Loucy (cell line): ENCODE data around the gene TMEM208.

Experiments used
- H2AFZ ChIP-seq: fragments of 200-600 bp; sonication (generic); 2 replicates; pipeline ENCODE4 v1.6.0; 2016; ENCODE audit warnings: antibody characterized with exemption, mild to moderate bottlenecking, low read length, moderate library complexity
- H3F3A ChIP-seq: fragments of 200-600 bp; 2 replicates; pipeline ENCODE4 v1.6.0; 2016; ENCODE audit warnings: antibody characterized with exemption, low read depth, mild to moderate bottlenecking
- H3K27me3 ChIP-seq: fragments of 200-600 bp; sonication (generic); 2 replicates; pipeline ENCODE4 v1.6.1; 2014; ENCODE audit warnings: low read length, mild to moderate bottlenecking; ENCODE audit not compliant: insufficient read depth, poor library complexity, severe bottlenecking
- H3K36me3 ChIP-seq: fragments of 200-600 bp; sonication (generic); 2 replicates; pipeline ENCODE4 v1.6.1; 2016; ENCODE audit warnings: low read length; ENCODE audit not compliant: insufficient read depth
- H3K4me1 ChIP-seq: fragments of 200-600 bp; sonication (generic); 2 replicates; pipeline ENCODE4 v1.5.1; 2014; ENCODE audit warnings: low read length, mild to moderate bottlenecking; ENCODE audit not compliant: insufficient read depth, poor library complexity, severe bottlenecking
- H3K4me2 ChIP-seq: fragments of 200-600 bp; sonication (generic); 2 replicates; pipeline ENCODE4 v1.6.0; 2014; ENCODE audit warnings: antibody characterized with exemption, low read length, low read depth, mild to moderate bottlenecking; ENCODE audit not compliant: poor library complexity, severe bottlenecking
- H3K4me3 ChIP-seq: fragments of 200-600 bp; sonication (generic); 2 replicates; pipeline ENCODE4 v1.5.1; 2014; ENCODE audit warnings: low read length, mild to moderate bottlenecking, mixed read lengths; ENCODE audit not compliant: poor library complexity, severe bottlenecking
- H3K79me2 ChIP-seq: fragments of 200-600 bp; sonication (generic); 2 replicates; pipeline ENCODE4 v1.6.1; 2014; ENCODE audit warnings: low read length; ENCODE audit not compliant: insufficient read depth
- H3K9ac ChIP-seq: fragments of 200-600 bp; sonication (generic); 2 replicates; pipeline ENCODE4 v1.6.0; 2014; ENCODE audit warnings: mild to moderate bottlenecking, low read depth, low read length, moderate library complexity; ENCODE audit not compliant: poor library complexity, severe bottlenecking
- H3K9me2 ChIP-seq: fragments of 200-600 bp; sonication (generic); replicated peaks from 2 replicates; pipeline ENCODE4 v1.6.1; 2016; ENCODE audit warnings: low read depth, low read length, mixed read lengths
- H3K9me3 ChIP-seq: fragments of 200-600 bp; sonication (generic); 2 replicates; pipeline ENCODE4 v1.6.1; 2014; ENCODE audit warnings: mild to moderate bottlenecking, antibody characterized with exemption, low read length, low read depth; ENCODE audit not compliant: insufficient read depth
- H4K20me1 ChIP-seq: fragments of 200-600 bp; sonication (generic); 2 replicates; pipeline ENCODE4 v1.6.0; 2014; ENCODE audit warnings: antibody characterized with exemption, low read length, mild to moderate bottlenecking; ENCODE audit not compliant: insufficient read depth, poor library complexity, severe bottlenecking
- CTCF ChIP-seq: fragments of 200-600 bp; sonication (generic); conservative IDR thresholded peaks from 2 replicates; pipeline ENCODE4 v1.5.1; 2014; ENCODE audit warnings: mild to moderate bottlenecking, antibody characterized with exemption, low read length
- EZH2phosphoT487 ChIP-seq: fragments of 200-600 bp; IDR thresholded peaks from 2 replicates; pipeline ENCODE4 v1.6.1; 2018; ENCODE audit warnings: antibody characterized with exemption, mild to moderate bottlenecking, moderate library complexity, borderline replicate concordance

The TMEM208 gene

GRCh38 chr16:67194260-67194659 is 32.7 kb upstream of the TMEM208 start:
- H3K9me3 ChIP-seq = no peaks in the 10 kb centered on the region
- peaks cover 50% of the 10 kb centered on the region for H3K79me2 ChIP-seq
- no peaks in the 10 kb centered on the region for H3K27me3 ChIP-seq
- no peak for TF ChIP-seq CTCF
- peaks cover 32% of the 10 kb centered on the region for H4K20me1 ChIP-seq
- H3F3A ChIP-seq = no peaks in the 10 kb centered on the region
- H2AFZ ChIP-seq = no peak overlapping the region
- H3K9me2 ChIP-seq = no peaks in the 10 kb centered on the region
- H3K4me1 ChIP-seq = peaks cover 21% of the 10 kb centered on the region
- peak overlapping the region; percentile 94 for H3K9ac ChIP-seq
- H3K36me3 ChIP-seq = peaks cover 33% of the 10 kb centered on the region; the same call in 1 of the 2 replicates
- H3K4me2 ChIP-seq = peak overlapping the region; percentile 97
- peak overlapping the region; percentile 98 for H3K4me3 ChIP-seq

- Histone ChIP-seq H3K9me2 (no peaks in the 10 kb centered on the region), H2AFZ (no peak overlapping the region), H4K20me1 (peaks cover 32% of the 10 kb centered on the region), H3K9ac (no peak overlapping the region), H3K9me3 (no peaks in the 10 kb centered on the region), H3K27me3 (no peaks in the 10 kb centered on the region), H3K36me3 (peaks cover 44% of the 10 kb centered on the region; the same call in 1 of the 2 replicates), H3K4me3 (no peak overlapping the region), H3K79me2 (peaks cover 50% of the 10 kb centered on the region), H3K4me2 (no peak overlapping the region), H3K4me1 (peaks cover 21% of the 10 kb centered on the region), H3F3A (no peaks in the 10 kb centered on the region)
- no peak for TF ChIP-seq CTCF
- TF ChIP-seq EZH2phosphoT487 = no peak
Observed at GRCh38 chr16:67195676-67196075, 31.3 kb upstream of the TMEM208 start.

- no peak overlapping the region for H3K4me3 ChIP-seq
- peaks cover 52% of the 10 kb centered on the region; the same call in 1 of the 2 replicates for H3K36me3 ChIP-seq
- no peaks in the 10 kb centered on the region for H3K27me3 ChIP-seq
- H3K9me2 ChIP-seq = no peaks in the 10 kb centered on the region
- H3K4me1 ChIP-seq = peaks cover 18% of the 10 kb centered on the region
- peak overlapping the region; percentile 32 for H3K4me2 ChIP-seq
- no peaks in the 10 kb centered on the region for H3F3A ChIP-seq
- H3K9me3 ChIP-seq = no peaks in the 10 kb centered on the region
- H4K20me1 ChIP-seq = peaks cover 32% of the 10 kb centered on the region
- peaks cover 50% of the 10 kb centered on the region for H3K79me2 ChIP-seq
- H3K9ac ChIP-seq = no peak overlapping the region
- TF ChIP-seq EZH2phosphoT487 (no peak), CTCF (no peak)
- H2AFZ ChIP-seq = no peak overlapping the region
Observed at GRCh38 chr16:67196881-67197280, 30.0 kb upstream of the TMEM208 start.
